HG03432 (cell line): Measurements from ENCODE around the gene SCRG1.

Source experiments
- ATAC-seq: cut with Tn5 transposase; IDR thresholded peaks from one replicate; pipeline ENCODE4 v1.9.1; 2021; ENCODE audit warnings: mild to moderate bottlenecking, moderate library complexity; ENCODE audit not compliant: unreplicated experiment

SCRG1 gene

DNA sequence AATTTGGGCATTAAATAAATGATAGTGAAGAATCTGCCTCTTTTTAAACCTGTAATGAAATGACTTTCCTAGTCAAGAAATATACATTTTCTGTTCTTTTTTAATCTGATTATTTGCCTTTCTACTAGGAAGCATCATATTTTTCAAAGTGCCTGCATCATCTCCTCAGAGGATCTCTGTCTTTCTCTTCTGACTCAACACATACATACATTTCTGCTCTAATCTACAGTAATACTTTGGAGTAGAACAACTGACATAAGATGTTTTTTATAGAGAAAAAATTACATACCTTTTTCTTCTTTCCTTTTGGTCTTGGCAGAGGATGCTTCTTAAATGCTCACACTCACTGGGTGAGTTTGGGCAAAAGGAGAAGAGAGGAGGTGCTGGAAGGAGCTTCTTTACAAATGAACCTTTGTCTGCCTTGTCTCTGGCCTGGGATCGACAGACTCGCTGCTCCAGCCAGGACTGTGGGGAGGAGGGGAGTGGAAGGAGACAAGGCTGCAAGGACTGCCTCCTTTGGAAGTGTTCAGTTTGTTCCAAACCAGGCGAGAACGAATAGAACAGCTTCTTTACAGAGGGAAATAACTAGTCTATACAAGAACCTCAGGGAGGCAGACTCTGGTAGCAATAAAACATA is at the start of gene SCRG1:
SCRG1 (minus strand) TSS at position 338 of the 637 bp plus-strand sequence. CDS start 7,702 bp downstream, outside the sequence.
- ATAC-seq: no peak

GRCh38 chr4:173448103-173448502 is 49.2 kb upstream of the SCRG1 start:
- ATAC-seq: no peak

DNA sequence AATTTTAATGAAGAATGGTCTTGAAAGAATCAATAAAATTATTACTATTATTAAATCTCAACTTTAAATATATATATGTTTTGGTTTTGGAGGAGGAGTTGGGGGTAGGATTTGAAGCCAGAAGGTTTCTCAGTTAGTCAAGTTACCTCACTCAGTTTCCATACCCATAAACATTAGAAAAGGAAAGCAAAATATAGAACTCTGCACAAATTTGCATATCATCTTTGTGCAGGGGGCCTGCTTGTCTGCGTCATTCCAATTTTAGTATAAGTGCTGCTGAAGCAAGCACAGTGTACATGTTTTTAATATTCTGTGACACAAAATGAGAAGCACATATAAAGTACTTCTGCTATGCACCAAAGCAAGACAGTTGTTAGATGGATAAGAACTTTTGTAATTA is 47.5 kb upstream of the SCRG1 start:
- peak; percentile 89 for ATAC-seq

- ATAC-seq: no peak
These were observed 44.2 kb upstream of the SCRG1 start for GRCh38 chr4:173443121-173443520.

DNA sequence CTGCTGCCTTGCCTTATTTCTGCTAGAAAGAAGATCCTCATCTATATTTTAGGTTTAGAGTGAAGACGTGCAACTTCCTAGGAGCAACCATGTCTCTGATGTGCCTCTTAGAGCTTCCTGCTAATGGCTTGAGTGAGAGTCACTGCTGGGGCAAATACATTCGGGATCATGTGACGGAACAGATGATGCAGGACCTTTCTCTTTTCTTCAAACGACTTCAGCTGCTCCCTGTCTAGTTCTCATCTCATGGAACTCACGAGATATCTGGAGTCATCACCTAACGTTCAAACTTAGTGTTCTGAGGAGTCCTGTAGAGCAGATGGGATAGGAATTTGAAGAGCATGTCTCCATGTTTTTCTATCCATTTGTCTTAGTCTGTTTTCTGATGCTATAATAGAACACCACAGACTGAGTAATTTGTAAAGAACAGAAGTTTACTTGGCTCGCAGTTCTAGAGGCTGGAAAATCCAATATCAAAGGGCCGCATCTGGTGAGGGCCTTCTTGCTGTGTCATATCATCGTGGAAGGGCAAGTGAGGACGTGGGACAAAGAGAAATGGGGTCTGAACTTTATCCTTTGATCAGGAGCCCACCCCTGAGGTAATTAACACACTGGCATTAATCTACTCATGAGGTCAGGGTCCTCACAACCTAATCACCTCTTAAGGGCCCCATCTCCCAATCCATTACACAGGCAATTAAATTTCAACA is 43.5 kb upstream of the SCRG1 start:
- ATAC-seq: no peak

DNA sequence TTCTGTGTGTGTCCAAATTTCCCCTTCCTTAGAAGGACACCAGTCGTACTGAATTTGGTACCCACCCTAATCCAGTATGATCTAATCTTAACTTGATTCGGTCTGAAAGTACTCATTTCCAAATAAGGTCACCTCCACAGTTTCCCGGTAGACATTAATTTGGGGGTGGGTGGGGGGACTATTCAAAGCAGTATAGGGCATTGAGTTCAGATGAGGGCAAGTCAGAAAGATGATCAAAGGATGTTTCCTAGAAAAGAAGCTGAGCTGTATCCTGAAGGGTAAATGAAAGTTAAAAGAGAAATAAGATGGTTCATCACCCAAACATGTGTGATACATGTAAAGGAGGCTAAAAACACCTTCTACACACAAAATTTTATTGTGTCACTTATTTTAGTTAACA is 42.0 kb upstream of the SCRG1 start:
- no peak for ATAC-seq

DNA sequence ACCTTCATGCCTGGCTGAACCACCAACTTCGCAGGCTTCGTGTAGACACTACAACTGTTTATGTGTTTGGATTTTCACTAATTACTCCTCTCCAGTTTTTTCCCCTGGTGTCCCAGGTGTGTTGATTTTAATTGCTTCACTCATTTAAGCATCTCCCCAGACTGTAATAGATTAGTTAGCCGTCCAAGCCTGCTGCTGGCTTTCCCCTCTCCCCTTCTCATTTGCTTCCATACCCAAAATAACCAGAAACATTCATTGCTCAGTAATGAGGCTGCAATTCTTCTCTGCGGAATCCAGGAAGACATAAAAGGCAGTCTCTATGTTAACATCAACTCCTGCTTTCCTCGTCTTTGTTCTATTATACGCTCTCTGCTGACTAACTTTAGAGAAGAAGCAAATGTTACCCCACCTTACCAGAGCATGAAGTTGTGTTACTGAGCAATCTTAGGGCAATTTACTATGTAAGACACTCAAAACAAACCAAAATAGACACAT is 37.9 kb upstream of the SCRG1 start:
- no peak for ATAC-seq

- no peak for ATAC-seq
These were observed 37.2 kb upstream of the SCRG1 start for GRCh38 chr4:173436149-173436579.

DNA sequence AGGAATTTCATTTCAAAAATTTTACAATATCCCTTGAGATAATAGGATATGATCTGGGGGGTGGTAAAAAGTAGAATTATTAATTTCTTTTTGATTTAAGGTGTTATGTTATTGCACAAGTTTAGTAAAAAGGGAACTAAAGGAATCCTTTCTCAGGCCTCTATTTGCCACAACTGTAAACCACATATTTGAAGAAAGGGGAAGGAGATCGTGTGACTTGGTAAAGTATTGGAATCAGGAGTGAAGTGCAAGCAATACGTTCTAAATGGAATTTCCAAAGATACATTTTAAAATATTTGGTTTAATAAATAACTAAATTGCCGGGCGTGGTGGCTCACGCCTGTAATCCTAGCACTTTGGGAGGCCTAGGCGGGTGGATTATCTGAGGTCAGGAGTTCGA is 35.3 kb upstream of the SCRG1 start:
- ATAC-seq: no peak

- ATAC-seq: no peak
These were observed 34.5 kb upstream of the SCRG1 start for GRCh38 chr4:173433447-173433846.

DNA sequence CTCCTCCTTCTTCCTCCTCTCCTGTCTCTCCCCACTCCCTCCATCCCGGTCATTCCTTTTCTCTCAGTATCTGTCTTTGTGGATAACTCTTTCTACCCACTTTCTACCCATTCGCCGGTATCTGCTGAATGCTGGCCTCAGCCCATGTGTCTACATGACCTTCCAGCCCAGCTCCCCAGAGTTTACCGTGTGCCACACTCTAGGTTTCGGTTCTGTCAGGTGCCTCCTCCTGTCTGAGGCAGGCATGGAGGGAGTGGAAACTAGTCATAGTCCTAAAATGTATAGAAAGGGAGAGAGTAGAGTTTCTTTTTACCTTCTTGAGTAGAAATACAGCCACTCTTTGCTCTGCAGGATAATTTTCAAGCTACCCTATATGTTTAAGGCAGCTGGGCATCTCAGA is 33.5 kb upstream of the SCRG1 start:
- ATAC-seq: peak; percentile 72

GRCh38 chr4:173426064-173426463 is 27.1 kb upstream of the SCRG1 start:
- no peak for ATAC-seq

DNA sequence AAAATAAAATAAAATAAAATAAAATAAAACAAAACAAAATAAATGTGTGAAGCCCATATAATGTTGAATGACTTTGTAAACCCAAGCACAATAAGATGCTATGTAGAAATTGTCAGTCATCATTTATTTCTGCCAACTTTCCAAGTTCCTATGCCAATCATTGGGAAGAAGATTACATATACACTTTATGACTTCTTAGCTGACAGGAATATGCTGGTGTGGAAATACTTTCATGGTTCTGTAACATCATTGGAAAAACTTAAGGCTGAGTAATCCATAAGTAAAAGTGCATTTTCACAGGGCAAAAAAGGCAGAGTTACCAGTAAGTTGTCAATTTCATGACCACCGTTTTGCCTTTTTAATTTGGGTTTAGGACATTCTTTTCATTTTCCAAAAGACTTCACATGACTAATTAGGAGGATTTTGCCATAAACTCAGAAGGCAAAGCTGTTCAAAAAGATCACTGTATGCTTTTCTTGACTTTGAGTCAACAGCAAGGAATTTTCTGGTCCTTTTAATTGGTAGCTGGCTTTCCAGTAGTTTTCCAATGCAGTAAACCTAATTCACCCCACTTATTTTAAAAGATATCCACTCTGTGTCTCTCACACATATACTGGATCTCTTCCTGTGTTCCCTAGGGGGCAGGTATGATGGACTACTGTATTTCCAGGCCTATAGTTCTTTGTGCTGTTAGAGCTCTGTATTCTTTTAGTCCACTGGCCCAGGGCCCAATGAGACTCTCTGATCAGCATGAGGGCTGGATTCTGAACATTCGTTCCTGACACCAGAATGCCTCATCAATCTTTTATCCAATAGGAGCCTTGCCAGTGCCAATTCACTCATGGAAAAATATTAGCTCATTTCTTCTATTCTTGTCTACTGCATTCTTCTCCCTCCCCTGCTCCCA is 26.2 kb upstream of the SCRG1 start:
- no peak for ATAC-seq

GRCh38 chr4:173420801-173421200 is 21.9 kb upstream of the SCRG1 start:
- ATAC-seq: no peak

DNA sequence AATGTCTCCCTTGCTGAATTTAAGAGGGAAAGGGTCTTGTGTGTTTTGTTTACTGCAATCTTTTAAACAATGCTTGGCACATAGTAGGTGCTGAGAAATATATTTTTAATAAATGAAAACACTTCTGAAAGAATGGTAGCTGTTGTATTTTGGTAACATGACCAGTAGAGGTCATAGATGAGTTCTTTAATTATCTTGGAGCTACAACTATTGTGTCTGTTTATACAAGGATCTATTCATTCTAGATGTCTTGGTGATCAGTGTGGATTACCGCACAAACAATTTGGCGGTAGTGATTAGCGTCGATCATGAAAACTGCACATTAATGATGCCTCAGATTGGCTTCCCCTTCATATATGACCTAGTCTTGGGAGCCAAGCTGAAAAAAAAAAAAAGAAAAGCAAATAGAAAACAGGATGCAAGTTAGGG is 21.4 kb upstream of the SCRG1 start:
- ATAC-seq: peak; percentile 73

DNA sequence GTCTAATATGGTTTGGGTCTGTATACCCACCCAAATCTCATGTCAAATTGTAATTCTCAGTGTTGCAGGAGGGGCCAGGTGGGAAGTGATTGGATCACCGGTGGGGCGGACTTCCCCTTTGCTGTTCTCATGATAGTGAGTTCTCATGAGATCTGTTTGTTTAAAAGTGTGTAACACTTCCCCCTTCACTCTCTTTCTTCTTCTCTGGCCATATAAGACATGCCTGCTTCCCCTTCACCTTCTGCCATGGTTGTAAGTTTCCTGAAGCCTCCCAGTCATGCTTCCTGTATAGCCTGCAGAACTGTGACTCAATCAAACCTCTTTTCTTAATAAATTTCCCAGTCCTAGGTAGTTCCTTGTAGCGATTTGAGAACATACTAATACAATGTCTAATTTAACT is 19.7 kb upstream of the SCRG1 start:
- no peak for ATAC-seq

GRCh38 chr4:173417833-173418232 is 18.9 kb upstream of the SCRG1 start:
- ATAC-seq: no peak

DNA sequence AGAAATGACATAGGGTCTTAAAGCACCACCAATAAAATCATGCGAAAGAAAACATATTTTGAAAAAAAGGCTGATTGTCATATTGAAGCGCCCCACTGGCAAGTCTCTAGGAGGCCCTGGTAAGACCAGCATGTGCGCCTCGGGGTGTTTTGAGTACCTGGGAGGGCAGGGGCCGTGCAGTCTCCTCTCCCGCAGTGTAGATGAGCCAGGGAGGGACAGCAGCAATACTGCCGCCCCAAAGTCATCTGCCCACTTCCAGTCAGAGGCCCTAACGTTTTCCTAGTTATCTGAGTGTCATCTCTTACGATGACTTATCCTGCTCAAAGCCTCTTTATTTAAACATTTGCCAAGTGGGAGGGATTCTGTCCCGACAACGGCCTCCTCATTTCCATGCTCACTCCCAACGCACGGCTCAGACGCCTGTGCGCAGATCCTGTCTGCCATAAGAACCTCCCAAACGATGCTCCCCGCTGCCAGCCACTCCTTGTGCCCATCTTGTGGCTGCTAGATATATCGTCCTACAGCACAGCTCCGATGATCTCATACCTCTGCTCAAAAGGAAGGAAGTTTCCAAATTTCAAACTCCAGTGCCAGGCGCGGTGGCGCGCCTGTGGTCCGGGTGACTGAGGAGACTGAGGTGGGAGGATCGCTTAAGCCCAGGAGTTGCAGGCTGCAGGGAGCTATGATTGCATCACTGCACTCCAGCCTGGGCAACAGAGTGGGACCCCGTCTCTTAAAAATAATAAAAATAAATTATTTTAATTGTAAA is 17.2 kb upstream of the SCRG1 start:
- no peak for ATAC-seq

DNA sequence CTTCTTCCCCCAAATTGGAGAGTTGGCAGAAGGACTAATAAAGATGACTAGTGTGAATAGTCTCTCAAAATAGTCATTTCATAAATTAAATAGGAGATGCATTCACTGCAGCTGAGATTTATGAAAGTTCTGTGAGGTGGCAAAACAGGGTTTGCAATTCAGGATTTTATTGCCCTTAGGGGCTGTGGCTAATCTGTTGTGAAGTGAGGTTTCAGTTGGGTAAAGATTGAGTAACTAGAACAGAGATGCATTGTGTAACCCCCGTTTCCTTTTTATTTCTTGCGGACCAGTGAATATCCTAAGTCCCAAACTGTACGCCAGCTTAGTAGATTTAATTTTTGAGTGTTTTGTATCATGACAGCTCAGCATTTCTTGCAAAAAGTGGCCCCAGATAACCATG is 16.2 kb upstream of the SCRG1 start:
- no peak for ATAC-seq

GRCh38 chr4:173414456-173414855 is 15.5 kb upstream of the SCRG1 start:
- ATAC-seq: no peak

- no peak for ATAC-seq
These were observed 14.1 kb upstream of the SCRG1 start for GRCh38 chr4:173413036-173413435.
